Memory B cell (primary cell): ENCODE measurements around the gene OSBPL9.

ENCODE experiments used
- ATAC-seq: fragments of 150-1000 bp; cut with Tn5 transposase; 2 replicates; pipeline ENCODE4 v1.10.0; 2021; ENCODE audit warnings: low read depth, mild to moderate bottlenecking, moderate library complexity
- DNase-seq, 2 donors: peaks; one replicate each; pipeline ENCODE4 v3.0.0; 2022; ENCODE audit warnings: low spot score in 2 of 2
- H3K27ac Mint-ChIP-seq: one replicate; pipeline ENCODE4 v1.8.0; 2022; ENCODE audit warnings: mild to moderate bottlenecking, moderate library complexity, mixed read lengths
- H3K27me3 Mint-ChIP-seq: one replicate; pipeline ENCODE4 v1.8.0; 2022; ENCODE audit warnings: mixed read lengths
- H3K36me3 Mint-ChIP-seq: one replicate; pipeline ENCODE4 v1.8.0; 2022; ENCODE audit warnings: mild to moderate bottlenecking, mixed read lengths
- H3K4me1 Mint-ChIP-seq: one replicate; pipeline ENCODE4 v1.8.0; 2022; ENCODE audit warnings: mixed read lengths
- H3K4me3 Mint-ChIP-seq: one replicate; pipeline ENCODE4 v1.8.0; 2022; ENCODE audit warnings: mild to moderate bottlenecking, moderate library complexity, mixed read lengths
- H3K9me3 Mint-ChIP-seq: one replicate; pipeline ENCODE4 v1.8.0; 2022; ENCODE audit warnings: mixed read lengths

The OSBPL9 gene

GRCh38 chr1:51652599-51652998, 35.7 kb downstream of the OSBPL9 start:
- H3K27ac Mint-ChIP-seq = no peak overlapping the region

GRCh38 chr1:51653127-51653526, 36.2 kb downstream of the OSBPL9 start:
- Mint-ChIP-seq H3K27ac (no peak overlapping the region), H3K36me3 (peaks cover 25% of the 10 kb centered on the region), H3K4me1 (peaks cover 3% of the 10 kb centered on the region), H3K9me3 (no peaks in the 10 kb centered on the region), H3K27me3 (no peaks in the 10 kb centered on the region), H3K4me3 (no peak overlapping the region)
- DNase-seq = no peak
- ATAC-seq = no peak

More at GRCh38 chr1:51652599-51652998, 35.7 kb downstream of the OSBPL9 start:
- DNase-seq = no peak
- H3K36me3 Mint-ChIP-seq = peaks cover 25% of the 10 kb centered on the region
- H3K9me3 Mint-ChIP-seq = no peaks in the 10 kb centered on the region
- H3K4me3 Mint-ChIP-seq = no peak overlapping the region
- ATAC-seq = no peak
- H3K4me1 Mint-ChIP-seq = peaks cover 3% of the 10 kb centered on the region
- H3K27me3 Mint-ChIP-seq = no peaks in the 10 kb centered on the region

DNA sequence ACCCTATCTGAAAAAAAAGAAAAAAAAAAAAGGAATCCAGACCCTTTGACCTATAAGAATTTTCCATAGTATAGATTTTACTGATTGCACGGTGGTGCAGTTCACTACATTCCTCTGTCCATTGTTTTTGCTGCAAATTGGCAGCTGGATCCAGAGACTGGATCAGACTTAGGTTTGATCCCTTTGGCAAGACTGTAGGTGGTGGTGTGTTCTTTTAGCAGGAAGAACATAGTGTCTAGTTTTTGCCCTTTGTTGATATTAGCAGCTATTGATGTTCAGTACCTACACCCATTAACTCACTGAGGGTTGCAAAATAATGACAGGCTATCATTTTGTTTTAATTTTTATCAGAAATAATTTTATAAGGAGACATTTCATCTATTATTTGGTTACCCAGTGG, 37.1 kb downstream of the OSBPL9 start:
- ATAC-seq (no peak), DNase-seq (no peak)
- no peaks in the 10 kb centered on the region for H3K27me3 Mint-ChIP-seq
- H3K9me3 Mint-ChIP-seq = no peaks in the 10 kb centered on the region
- peaks cover 26% of the 10 kb centered on the region for H3K36me3 Mint-ChIP-seq
- H3K27ac Mint-ChIP-seq = no peak overlapping the region
- no peak overlapping the region for H3K4me3 Mint-ChIP-seq
- peaks cover 3% of the 10 kb centered on the region for H3K4me1 Mint-ChIP-seq

GRCh38 chr1:51656374-51656773, 39.5 kb downstream of the OSBPL9 start:
- H3K27me3 Mint-ChIP-seq = no peaks in the 10 kb centered on the region
- DNase-seq (no peak), ATAC-seq (no peak)
- H3K4me3 Mint-ChIP-seq = no peak overlapping the region
- peaks cover 3% of the 10 kb centered on the region for H3K4me1 Mint-ChIP-seq
- no peaks in the 10 kb centered on the region for H3K9me3 Mint-ChIP-seq
- H3K27ac Mint-ChIP-seq = no peak overlapping the region
- H3K36me3 Mint-ChIP-seq = peaks cover 24% of the 10 kb centered on the region

- DNase-seq (no peak), ATAC-seq (no peak)
- Mint-ChIP-seq H3K27me3 (no peaks in the 10 kb centered on the region), H3K27ac (no peak overlapping the region), H3K4me3 (no peak overlapping the region), H3K9me3 (peaks cover 2% of the 10 kb centered on the region), H3K36me3 (peaks cover 14% of the 10 kb centered on the region), H3K4me1 (peaks cover 10% of the 10 kb centered on the region)
Observed at GRCh38 chr1:51660580-51660979, 43.7 kb downstream of the OSBPL9 start.

DNA sequence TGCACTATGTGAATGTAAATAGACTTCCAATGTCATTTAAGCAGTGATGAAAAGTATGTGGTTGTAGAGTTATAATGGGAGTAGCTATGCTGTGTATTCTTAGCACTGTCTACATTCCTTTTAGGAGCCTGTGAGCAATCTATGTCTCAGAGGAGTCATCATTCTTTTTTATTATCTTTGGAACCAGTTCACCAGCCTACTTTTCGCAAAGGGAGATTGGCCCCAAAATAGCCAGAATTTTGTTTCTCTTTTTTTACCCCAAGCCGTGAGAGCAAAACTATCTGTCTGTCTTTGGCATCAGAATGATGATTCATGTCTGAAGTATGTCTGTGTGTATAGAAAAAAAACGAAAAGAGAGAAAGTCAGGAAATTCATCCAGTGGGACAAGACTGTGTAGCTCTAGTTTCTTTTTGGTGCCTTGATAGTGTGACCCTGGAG, 44.2 kb downstream of the OSBPL9 start:
- ATAC-seq (no peak), DNase-seq (no peak)
- no peaks in the 10 kb centered on the region for H3K27me3 Mint-ChIP-seq
- H3K4me1 Mint-ChIP-seq = peaks cover 13% of the 10 kb centered on the region
- H3K4me3 Mint-ChIP-seq = no peak overlapping the region
- H3K36me3 Mint-ChIP-seq = peaks cover 15% of the 10 kb centered on the region
- peaks cover 2% of the 10 kb centered on the region for H3K9me3 Mint-ChIP-seq
- H3K27ac Mint-ChIP-seq = no peak overlapping the region

DNA sequence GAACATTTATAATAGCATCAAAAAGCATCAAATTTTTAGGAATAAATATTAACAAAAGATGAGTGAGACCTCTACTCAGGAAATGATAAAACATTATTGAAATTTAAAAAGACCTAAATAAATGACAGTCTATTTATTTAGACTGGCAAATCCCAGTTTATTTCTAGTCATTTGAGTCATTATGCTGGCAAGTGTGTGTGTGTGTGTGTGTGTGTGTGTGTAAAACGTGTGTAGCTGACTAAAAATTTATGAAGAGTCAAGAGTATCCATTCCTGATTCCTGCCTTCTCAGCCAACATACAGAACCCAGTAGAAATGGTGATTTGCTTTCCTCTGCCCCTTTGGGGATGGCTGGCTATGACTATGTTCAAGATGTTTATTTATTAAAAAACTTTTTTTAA, 46.2 kb downstream of the OSBPL9 start:
- no peak overlapping the region for H3K4me3 Mint-ChIP-seq
- H3K27me3 Mint-ChIP-seq = no peaks in the 10 kb centered on the region
- H3K4me1 Mint-ChIP-seq = peaks cover 19% of the 10 kb centered on the region
- ATAC-seq (no peak), DNase-seq (no peak)
- peaks cover 2% of the 10 kb centered on the region for H3K9me3 Mint-ChIP-seq
- peaks cover 9% of the 10 kb centered on the region for H3K36me3 Mint-ChIP-seq
- no peak overlapping the region for H3K27ac Mint-ChIP-seq

DNA sequence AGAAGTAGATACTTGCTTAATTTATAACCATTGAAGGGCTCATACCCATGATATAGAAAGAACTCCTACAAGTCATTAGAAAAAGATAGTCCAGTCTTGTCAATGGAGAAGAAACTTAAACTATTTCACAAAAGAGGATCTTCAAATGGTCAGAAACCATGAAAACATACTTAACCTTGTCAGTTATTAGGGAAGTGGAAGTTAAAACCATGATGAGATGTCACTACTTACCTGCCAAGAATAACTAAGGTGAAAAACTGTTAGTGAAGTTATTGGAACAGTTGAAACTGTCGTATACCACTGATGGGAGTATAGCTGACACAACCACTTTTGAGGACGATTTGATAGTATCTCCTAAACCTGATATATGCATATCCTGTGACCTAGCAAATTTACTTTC, 46.8 kb downstream of the OSBPL9 start:
- H3K27me3 Mint-ChIP-seq = no peaks in the 10 kb centered on the region
- DNase-seq (no peak), ATAC-seq (peak; percentile 52)
- H3K9me3 Mint-ChIP-seq = peaks cover 2% of the 10 kb centered on the region
- no peak overlapping the region for H3K27ac Mint-ChIP-seq
- H3K36me3 Mint-ChIP-seq = peaks cover 8% of the 10 kb centered on the region
- no peak overlapping the region for H3K4me3 Mint-ChIP-seq
- peaks cover 19% of the 10 kb centered on the region for H3K4me1 Mint-ChIP-seq

DNA sequence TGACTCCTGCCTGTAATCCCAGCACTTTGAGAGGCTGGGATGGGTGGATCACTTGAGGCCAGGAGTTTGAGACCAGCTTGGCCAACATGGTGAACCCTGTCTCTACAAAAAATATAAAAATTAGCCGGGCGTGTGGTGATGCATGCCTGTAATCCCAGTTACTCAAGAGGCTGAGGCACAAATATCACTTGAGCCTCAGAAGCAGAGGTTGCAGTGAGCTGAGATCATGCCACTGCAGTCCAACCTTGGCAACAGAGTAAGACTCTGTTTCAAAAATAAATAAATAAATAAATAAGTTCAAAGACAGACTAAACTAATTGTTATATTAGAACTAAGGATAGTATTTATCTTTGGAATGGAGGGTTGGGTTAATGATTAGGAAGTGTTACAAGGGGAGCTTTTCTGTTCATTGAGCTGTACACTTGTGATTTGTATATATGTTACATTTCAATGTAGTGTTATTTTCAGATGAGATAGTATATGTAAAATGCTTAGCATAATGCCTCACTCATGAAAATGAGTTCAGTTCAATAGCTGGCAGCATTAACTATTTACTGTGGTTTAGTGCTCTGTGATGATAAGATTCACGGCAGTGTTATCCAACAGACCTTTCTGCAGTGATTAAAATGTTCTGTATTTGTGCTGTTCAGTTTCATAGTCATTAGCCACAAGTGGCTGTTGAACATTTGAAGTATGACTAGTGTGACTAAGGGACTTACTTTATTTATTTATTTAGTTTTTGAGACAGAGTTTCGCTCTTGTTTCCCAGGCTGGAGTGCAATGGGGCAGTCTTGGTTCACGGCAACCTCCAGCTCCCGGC, 47.7 kb downstream of the OSBPL9 start:
- DNase-seq (no peak), ATAC-seq (no peak)
- Mint-ChIP-seq H3K36me3 (peaks cover 14% of the 10 kb centered on the region), H3K27ac (no peak overlapping the region), H3K9me3 (peaks cover 2% of the 10 kb centered on the region), H3K4me1 (peaks cover 22% of the 10 kb centered on the region), H3K27me3 (no peaks in the 10 kb centered on the region), H3K4me3 (no peak overlapping the region)

- Mint-ChIP-seq H3K4me3 (no peak overlapping the region), H3K27me3 (no peaks in the 10 kb centered on the region), H3K4me1 (peaks cover 22% of the 10 kb centered on the region), H3K36me3 (peaks cover 12% of the 10 kb centered on the region), H3K27ac (no peak overlapping the region), H3K9me3 (peaks cover 2% of the 10 kb centered on the region)
- no peak for DNase-seq
- ATAC-seq = no peak
Observed at GRCh38 chr1:51666478-51666877, 49.6 kb downstream of the OSBPL9 start.

GRCh38 chr1:51667561-51667960, 50.7 kb downstream of the OSBPL9 start:
- H3K27me3 Mint-ChIP-seq = no peaks in the 10 kb centered on the region
- H3K4me1 Mint-ChIP-seq = peaks cover 18% of the 10 kb centered on the region
- H3K4me3 Mint-ChIP-seq = no peak overlapping the region
- ATAC-seq (no peak), DNase-seq (no peak)
- no peak overlapping the region for H3K27ac Mint-ChIP-seq
- H3K36me3 Mint-ChIP-seq = peaks cover 9% of the 10 kb centered on the region
- no peaks in the 10 kb centered on the region for H3K9me3 Mint-ChIP-seq

GRCh38 chr1:51669272-51669671, 52.4 kb downstream of the OSBPL9 start:
- Mint-ChIP-seq H3K4me3 (no peak overlapping the region), H3K36me3 (peaks cover 10% of the 10 kb centered on the region), H3K4me1 (peaks cover 13% of the 10 kb centered on the region), H3K27me3 (no peaks in the 10 kb centered on the region), H3K9me3 (no peaks in the 10 kb centered on the region), H3K27ac (no peak overlapping the region)
- ATAC-seq (no peak), DNase-seq (no peak)

- no peak for ATAC-seq
- no peak overlapping the region for H3K27ac Mint-ChIP-seq
- H3K4me3 Mint-ChIP-seq = no peak overlapping the region
- H3K36me3 Mint-ChIP-seq = peaks cover 12% of the 10 kb centered on the region
- H3K4me1 Mint-ChIP-seq = peaks cover 15% of the 10 kb centered on the region
- no peaks in the 10 kb centered on the region for H3K9me3 Mint-ChIP-seq
- H3K27me3 Mint-ChIP-seq = no peaks in the 10 kb centered on the region
- no peak for DNase-seq
Observed at GRCh38 chr1:51669816-51670215, 52.9 kb downstream of the OSBPL9 start.

GRCh38 chr1:51671527-51672325, 54.8 kb downstream of the OSBPL9 start:
- Mint-ChIP-seq H3K36me3 (peaks cover 11% of the 10 kb centered on the region), H3K27me3 (no peaks in the 10 kb centered on the region), H3K9me3 (no peaks in the 10 kb centered on the region), H3K4me1 (peaks cover 8% of the 10 kb centered on the region), H3K27ac (no peak overlapping the region), H3K4me3 (no peak overlapping the region)
- ATAC-seq (no peak), DNase-seq (no peak)
